ENCODE data around the gene CNTN4. TPM values are rescaled to one million over a fixed set of nuclear protein-coding genes. Genes with fewer than 3 reads are reported as not detected.

Gene CNTN4
- total RNA-seq, 1 donor from 2014 or later: 16.1 TPM

- no peak for DNase-seq (ENCODE audit: low spot score, unreplicated experiment)
- H3K4me1 Mint-ChIP-seq (ENCODE audit: low read depth): no peaks in the 10 kb centered on the region
- TF ChIP-seq CTCF (IDR thresholded peaks at IDR 0.05; ENCODE audit: unreplicated experiment): no peak
- no peaks in the 10 kb centered on the region for H3K9me3 Mint-ChIP-seq (ENCODE audit: low read depth)
- H3K36me3 Mint-ChIP-seq (ENCODE audit: insufficient read depth): no peaks in the 10 kb centered on the region
- no peak overlapping the region for H3K4me3 Mint-ChIP-seq (ENCODE audit: low read depth)
- H3K27ac Mint-ChIP-seq: no peak overlapping the region
- H3K27me3 Mint-ChIP-seq: no peaks in the 10 kb centered on the region
Observed at GRCh38 chr3:3064297-3064696, 965.6 kb downstream of the CNTN4 start.

GRCh38 chr3:3065876-3066275 lies 967.2 kb downstream of the CNTN4 start:
- no peaks in the 10 kb centered on the region for H3K9me3 Mint-ChIP-seq (ENCODE audit: low read depth)
- TF ChIP-seq CTCF (IDR thresholded peaks at IDR 0.05; ENCODE audit: unreplicated experiment): no peak
- no peak overlapping the region for H3K27ac Mint-ChIP-seq
- no peaks in the 10 kb centered on the region for H3K36me3 Mint-ChIP-seq (ENCODE audit: insufficient read depth)
- DNase-seq (ENCODE audit: low spot score, unreplicated experiment): no peak
- H3K4me1 Mint-ChIP-seq (ENCODE audit: low read depth): no peaks in the 10 kb centered on the region
- no peaks in the 10 kb centered on the region for H3K27me3 Mint-ChIP-seq
- no peak overlapping the region for H3K4me3 Mint-ChIP-seq (ENCODE audit: low read depth)

GRCh38 chr3:3066378-3066777 lies 967.7 kb downstream of the CNTN4 start:
- Mint-ChIP-seq H3K36me3 (ENCODE audit: insufficient read depth) (no peaks in the 10 kb centered on the region), H3K27me3 (no peaks in the 10 kb centered on the region), H3K4me3 (ENCODE audit: low read depth) (no peak overlapping the region), H3K9me3 (ENCODE audit: low read depth) (no peaks in the 10 kb centered on the region), H3K27ac (no peak overlapping the region), H3K4me1 (ENCODE audit: low read depth) (no peaks in the 10 kb centered on the region)
- TF ChIP-seq CTCF (IDR thresholded peaks at IDR 0.05; ENCODE audit: unreplicated experiment): no peak
- no peak for DNase-seq (ENCODE audit: low spot score, unreplicated experiment)

- Mint-ChIP-seq H3K9me3 (ENCODE audit: low read depth) (no peaks in the 10 kb centered on the region), H3K36me3 (ENCODE audit: insufficient read depth) (no peaks in the 10 kb centered on the region), H3K4me1 (ENCODE audit: low read depth) (no peaks in the 10 kb centered on the region), H3K4me3 (ENCODE audit: low read depth) (no peak overlapping the region), H3K27ac (no peak overlapping the region), H3K27me3 (no peaks in the 10 kb centered on the region)
- DNase-seq (ENCODE audit: low spot score, unreplicated experiment): no peak
- no peak for TF ChIP-seq CTCF (IDR thresholded peaks at IDR 0.05; ENCODE audit: unreplicated experiment)
Observed at GRCh38 chr3:3066910-3067309, 968.2 kb downstream of the CNTN4 start.

GRCh38 chr3:3068358-3068881 lies 969.8 kb downstream of the CNTN4 start:
- Mint-ChIP-seq H3K4me1 (ENCODE audit: low read depth) (no peaks in the 10 kb centered on the region), H3K27ac (no peak overlapping the region), H3K27me3 (no peaks in the 10 kb centered on the region), H3K4me3 (ENCODE audit: low read depth) (no peak overlapping the region), H3K9me3 (ENCODE audit: low read depth) (no peaks in the 10 kb centered on the region), H3K36me3 (ENCODE audit: insufficient read depth) (no peaks in the 10 kb centered on the region)
- no peak for DNase-seq (ENCODE audit: low spot score, unreplicated experiment)
- TF ChIP-seq CTCF (IDR thresholded peaks at IDR 0.05; ENCODE audit: unreplicated experiment): no peak

All from progenitor cell of endocrine pancreas (in vitro differentiated cells).